BLaER1 (cell line): ENCODE results near the gene BCL3.
A peak's percentile ranks its signal among the peaks of the same experiment; 100 is the strongest.
"Not testable (repeated sequence)": the region's sequence is repeated elsewhere in the genome, so short reads cannot be mapped to it uniquely, and the experiment has no call there.

Experiments used
- H3K27ac ChIP-seq: shearing (Covaris generic); formaldehyde crosslinking; 2 replicates; pipeline ENCODE4 v1.8.1; 2022
- H3K27me3 ChIP-seq: shearing (Covaris generic); formaldehyde crosslinking; 2 replicates; pipeline ENCODE4 v1.8.1; 2022
- H3K36me3 ChIP-seq: shearing (Covaris generic); formaldehyde crosslinking; 2 replicates; pipeline ENCODE4 v1.8.1; 2022
- H3K4me1 ChIP-seq: shearing (Covaris generic); formaldehyde crosslinking; 2 replicates; pipeline ENCODE4 v1.8.1; 2022
- H3K4me2 ChIP-seq: shearing (Covaris generic); formaldehyde crosslinking; 2 replicates; pipeline ENCODE4 v1.8.1; 2022
- H3K4me3 ChIP-seq: shearing (Covaris generic); formaldehyde crosslinking; 2 replicates; pipeline ENCODE4 v1.8.1; 2022
- H3K9ac ChIP-seq: shearing (Covaris generic); formaldehyde crosslinking; 2 replicates; pipeline ENCODE4 v1.8.1; 2022
- H3K9me3 ChIP-seq: shearing (Covaris generic); formaldehyde crosslinking; 2 replicates; pipeline ENCODE4 v1.8.1; 2022
- H4K20me1 ChIP-seq: shearing (Covaris generic); formaldehyde crosslinking; 2 replicates; pipeline ENCODE4 v1.8.1; 2022
- Cebpa-rat ChIP-seq: shearing (Covaris generic); IDR thresholded peaks from 2 replicates; pipeline ENCODE4 v1.8.1; 2022

BCL3 gene

DNA sequence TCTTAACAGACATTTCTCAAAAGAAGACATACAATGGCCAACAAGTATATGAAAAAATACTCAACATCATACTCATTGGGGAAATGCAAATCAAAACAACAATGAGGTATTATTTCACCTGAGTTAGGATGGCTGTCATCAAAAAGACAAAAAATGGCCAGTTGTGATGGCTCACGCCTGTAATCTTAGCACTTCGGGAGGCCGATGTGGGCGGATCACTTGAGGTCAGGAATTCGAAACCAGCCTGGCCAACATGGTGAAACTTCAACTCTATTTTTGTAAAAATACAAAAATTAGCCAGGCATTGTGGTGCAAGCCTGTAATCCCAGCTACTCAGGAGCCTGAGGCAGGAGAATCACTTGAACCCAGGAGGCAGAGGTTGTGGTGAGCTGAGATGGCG, 27.6 kb upstream of the BCL3 start:
- no peak overlapping the region for H3K27ac ChIP-seq
- H3K4me2 ChIP-seq, result 0 out of 2 replicates have a peak overlapping the region, but pooled peaks have one; percentile 84

DNA sequence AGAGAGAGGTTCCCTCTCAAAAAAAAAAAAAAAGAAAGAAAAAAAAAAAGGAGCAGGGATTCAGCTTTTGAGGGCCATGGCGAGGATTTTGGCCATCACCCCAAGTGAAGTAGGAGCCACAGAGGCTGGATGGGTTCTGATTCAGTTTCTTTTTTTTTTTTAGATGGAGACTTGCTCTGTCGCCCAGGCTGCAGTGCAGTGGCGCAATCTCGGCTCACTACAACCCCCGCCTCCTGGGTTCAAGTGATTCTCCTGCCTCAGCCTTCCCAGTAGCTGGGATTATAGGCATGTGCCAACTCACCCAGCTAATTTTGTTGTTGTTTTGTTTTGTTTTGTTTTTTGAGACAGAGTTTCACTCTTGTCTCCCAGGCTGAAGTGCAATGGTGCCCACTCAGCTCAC, 27.1 kb upstream of the BCL3 start:
- Histone ChIP-seq H3K9ac (peak overlapping the region; percentile 52; the same call in 1 of the 2 replicates), H3K4me2 (peak overlapping the region; percentile 84), H3K4me1 (peaks cover 61% of the 10 kb centered on the region)
- H3K27me3 ChIP-seq, H3K27ac ChIP-seq, H3K9me3 ChIP-seq, H3K4me3 ChIP-seq, H4K20me1 ChIP-seq, H3K36me3 ChIP-seq: not testable (repeated sequence)

More for the DNA sequence above, 27.6 kb upstream of the BCL3 start:
- H3K27me3 ChIP-seq, result no peaks in the 10 kb centered on the region
- peaks cover 57% of the 10 kb centered on the region for H3K4me1 ChIP-seq
- no peak overlapping the region for H3K4me3 ChIP-seq
- H4K20me1 ChIP-seq, result no peaks in the 10 kb centered on the region
- no peaks in the 10 kb centered on the region for H3K36me3 ChIP-seq
- no peak for TF ChIP-seq Cebpa-rat
- H3K9ac ChIP-seq, result no peak overlapping the region
- peaks cover under 1% of the 10 kb centered on the region; the same call in 1 of the 2 replicates for H3K9me3 ChIP-seq

DNA sequence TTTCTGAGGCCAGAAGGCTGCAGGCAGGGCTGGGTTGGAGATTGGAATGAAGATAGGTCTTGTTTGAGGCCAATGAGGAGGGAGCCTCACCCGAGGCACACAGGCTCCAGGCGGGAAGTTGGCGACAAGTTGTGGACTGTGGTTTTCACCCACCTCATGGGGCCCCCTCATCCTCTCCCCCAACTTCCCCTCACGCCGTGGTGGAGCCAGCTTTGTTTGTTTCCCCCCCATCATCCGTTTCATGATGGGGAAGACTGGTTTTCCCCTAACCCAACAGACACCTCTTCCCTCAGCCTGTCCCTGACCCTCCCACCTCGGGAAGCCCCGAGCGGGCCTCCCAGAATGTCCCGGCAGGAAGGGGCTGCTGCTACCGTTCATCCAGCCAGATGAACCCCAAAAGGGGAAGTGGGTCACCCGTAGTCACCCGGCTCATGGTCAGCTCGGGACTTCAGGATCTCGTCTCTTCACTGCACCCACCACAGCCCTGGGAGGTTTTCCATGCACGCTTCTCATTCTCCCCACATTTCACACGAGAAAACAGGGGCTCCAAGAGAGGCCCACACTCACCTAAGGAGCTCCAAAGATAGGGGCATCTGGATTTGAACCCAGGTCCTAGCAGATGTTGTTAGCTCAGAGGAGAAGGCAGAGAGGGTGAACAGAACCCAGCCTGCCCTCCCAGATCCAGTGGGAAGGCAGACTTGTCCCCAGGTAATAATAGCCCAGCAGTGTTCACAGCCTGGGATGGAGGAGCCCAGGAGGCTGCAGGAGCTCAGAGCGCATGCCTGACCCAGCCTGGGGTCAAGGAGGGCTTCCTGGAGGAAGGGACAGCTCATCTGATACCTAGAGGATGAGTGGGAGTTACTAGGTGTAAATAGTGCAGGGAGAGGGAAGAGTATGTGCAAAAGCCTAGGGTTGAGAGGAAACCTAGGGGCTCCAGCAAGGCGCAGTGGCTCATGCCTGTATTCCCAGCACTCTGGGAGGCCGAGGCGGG, 26.1 kb upstream of the BCL3 start:
- Histone ChIP-seq H3K4me3 (peak overlapping the region; percentile 36), H3K27ac (peak overlapping the region; percentile 73), H3K9me3 (no peaks in the 10 kb centered on the region), H3K36me3 (no peaks in the 10 kb centered on the region), H3K4me2 (peak overlapping the region; percentile 84), H3K4me1 (peaks cover 61% of the 10 kb centered on the region), H3K27me3 (no peaks in the 10 kb centered on the region), H4K20me1 (no peaks in the 10 kb centered on the region), H3K9ac (peak overlapping the region; percentile 52)
- no peak for TF ChIP-seq Cebpa-rat

DNA sequence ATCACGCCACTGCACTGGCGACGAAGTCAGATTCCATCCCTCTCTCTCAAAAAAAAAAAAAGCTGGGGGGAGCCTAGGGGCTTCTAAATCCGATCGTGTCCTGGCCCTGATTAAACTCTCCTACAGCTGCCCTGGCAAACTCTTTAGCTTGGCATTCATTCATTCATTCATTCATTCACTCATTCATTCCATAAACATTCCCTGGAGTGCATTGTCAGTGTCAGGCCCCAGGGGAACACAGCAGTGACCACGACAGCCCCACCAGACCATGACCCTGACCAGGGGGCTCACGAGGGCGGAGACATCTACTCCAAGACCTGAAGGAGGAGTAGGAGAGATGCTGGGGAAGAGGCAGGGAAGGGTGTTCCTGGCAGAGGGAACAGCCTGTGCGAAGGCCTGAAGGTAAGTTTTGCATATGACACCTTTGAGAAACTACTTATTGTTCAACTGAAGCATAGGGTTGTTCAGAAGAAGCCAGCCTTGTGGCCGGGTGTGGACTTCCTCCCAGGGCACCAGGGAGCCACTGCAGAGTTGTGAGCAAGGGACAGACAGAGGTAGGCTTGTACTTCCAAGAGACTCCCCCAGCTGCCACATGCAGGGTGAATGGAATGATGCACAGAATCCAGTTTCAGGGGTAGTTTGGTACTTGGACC, 25.1 kb upstream of the BCL3 start:
- Histone ChIP-seq H3K4me3 (no peak overlapping the region), H3K9me3 (no peaks in the 10 kb centered on the region), H3K4me2 (peak overlapping the region; percentile 84), H3K4me1 (peaks cover 67% of the 10 kb centered on the region), H3K27me3 (no peaks in the 10 kb centered on the region), H3K27ac (no peak overlapping the region), H3K9ac (no peak overlapping the region), H3K36me3 (no peaks in the 10 kb centered on the region), H4K20me1 (no peaks in the 10 kb centered on the region)
- no peak for TF ChIP-seq Cebpa-rat

DNA sequence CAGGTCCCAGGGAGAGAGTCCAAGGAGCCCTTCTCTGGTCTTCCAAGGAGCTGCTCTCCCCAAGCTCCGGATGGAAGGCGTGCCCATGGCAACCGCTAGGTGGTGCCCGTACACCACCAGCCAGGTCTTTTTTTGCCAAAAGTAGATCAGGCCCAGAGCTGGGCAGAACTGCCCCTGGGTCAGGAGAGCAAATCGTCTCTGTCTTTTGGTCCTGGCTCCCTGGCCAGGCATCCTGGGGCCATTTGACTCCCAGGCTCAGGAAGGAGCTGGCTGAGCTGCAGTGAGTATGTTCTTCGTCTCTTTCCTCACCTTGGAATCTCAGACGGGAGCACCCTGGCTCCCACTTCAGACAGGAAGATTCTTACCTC, 24.6 kb upstream of the BCL3 start:
- H4K20me1 ChIP-seq, result no peaks in the 10 kb centered on the region
- H3K27ac ChIP-seq, result no peak overlapping the region
- peak overlapping the region; percentile 84 for H3K4me2 ChIP-seq
- H3K9me3 ChIP-seq, result no peaks in the 10 kb centered on the region
- H3K4me3 ChIP-seq, result no peak overlapping the region
- peaks cover 66% of the 10 kb centered on the region for H3K4me1 ChIP-seq
- H3K36me3 ChIP-seq, result no peaks in the 10 kb centered on the region
- H3K27me3 ChIP-seq, result no peaks in the 10 kb centered on the region
- H3K9ac ChIP-seq, result no peak overlapping the region
- TF ChIP-seq Cebpa-rat, result no peak

DNA sequence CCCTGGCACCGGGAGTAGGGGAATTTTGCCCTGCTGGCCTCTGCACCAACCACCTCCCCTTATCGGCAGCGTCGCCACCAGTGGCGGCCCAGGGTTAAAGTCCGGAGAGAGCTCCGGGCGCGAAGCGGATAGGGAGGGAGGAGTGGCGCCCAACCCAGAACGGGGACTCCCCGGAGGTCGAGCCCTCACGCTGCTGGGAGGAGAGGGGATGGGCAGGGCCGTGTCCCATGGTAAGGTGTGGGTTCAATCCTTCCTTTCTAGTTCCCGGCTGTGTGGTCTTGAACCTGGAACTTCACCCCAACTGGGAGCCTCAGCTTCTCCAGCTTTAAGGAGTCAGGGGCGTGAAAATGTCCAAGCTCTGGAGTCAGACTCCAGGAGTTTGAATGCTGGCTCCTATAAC, 23.3 kb upstream of the BCL3 start:
- TF ChIP-seq Cebpa-rat, result no peak
- H3K9me3 ChIP-seq, result no peaks in the 10 kb centered on the region
- peak overlapping the region; percentile 32; the same call in 1 of the 2 replicates for H3K4me2 ChIP-seq
- H3K27me3 ChIP-seq, result no peaks in the 10 kb centered on the region
- H4K20me1 ChIP-seq, result no peaks in the 10 kb centered on the region
- H3K36me3 ChIP-seq, result no peaks in the 10 kb centered on the region
- no peak overlapping the region for H3K9ac ChIP-seq
- no peak overlapping the region for H3K4me3 ChIP-seq
- H3K27ac ChIP-seq, result 0 out of 2 replicates have a peak overlapping the region, but pooled peaks have one; percentile 26
- H3K4me1 ChIP-seq, result peaks cover 73% of the 10 kb centered on the region

DNA sequence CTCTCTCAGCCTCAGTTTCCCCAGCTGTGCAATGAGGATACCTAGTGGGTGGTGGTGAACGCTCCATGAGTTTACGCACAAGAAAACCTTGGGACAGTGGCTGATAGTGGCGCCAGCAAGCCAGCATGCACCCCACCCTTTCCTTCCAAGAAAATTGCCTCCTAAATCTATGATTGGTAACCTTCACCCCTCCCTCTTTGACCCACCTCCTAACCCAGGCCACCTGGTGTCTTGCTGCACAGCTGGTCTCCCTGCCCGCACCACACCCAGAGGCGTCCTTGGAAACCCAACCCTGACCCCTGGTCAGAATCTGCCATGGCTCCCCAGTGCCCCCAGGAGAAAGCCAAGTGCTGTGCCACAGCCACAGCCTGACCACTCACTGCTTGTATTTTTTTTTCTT, 22.8 kb upstream of the BCL3 start:
- H3K9me3 ChIP-seq, result no peaks in the 10 kb centered on the region
- no peaks in the 10 kb centered on the region for H3K27me3 ChIP-seq
- 0 out of 2 replicates have a peak overlapping the region, but pooled peaks have one; percentile 26 for H3K27ac ChIP-seq
- H3K36me3 ChIP-seq, result no peaks in the 10 kb centered on the region
- H3K9ac ChIP-seq, result no peak overlapping the region
- H4K20me1 ChIP-seq, result no peaks in the 10 kb centered on the region
- H3K4me3 ChIP-seq, result no peak overlapping the region
- H3K4me1 ChIP-seq, result peaks cover 73% of the 10 kb centered on the region
- no peak for TF ChIP-seq Cebpa-rat
- H3K4me2 ChIP-seq, result peak overlapping the region; percentile 32; the same call in 1 of the 2 replicates

DNA sequence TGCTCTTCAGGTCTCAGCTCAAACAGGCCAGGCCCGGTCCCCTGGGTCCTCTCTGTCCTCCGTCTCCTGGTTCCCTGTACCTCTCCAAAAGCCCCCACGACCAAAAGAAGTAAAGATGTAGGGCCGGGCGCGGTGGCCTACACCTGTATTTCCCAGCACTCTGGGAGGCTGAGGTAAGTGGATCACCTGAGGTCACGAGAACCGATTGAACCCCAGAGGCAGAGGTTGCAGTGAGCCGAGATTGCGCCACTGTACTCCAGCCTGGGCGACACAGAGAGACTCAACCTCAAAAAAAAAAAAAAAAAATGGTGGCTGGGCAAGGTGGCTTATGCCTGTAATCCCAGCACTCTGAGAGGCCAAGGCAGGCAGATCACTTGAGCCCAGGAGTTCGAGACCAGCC, 22.0 kb upstream of the BCL3 start:
- Histone ChIP-seq H3K9me3 (no peaks in the 10 kb centered on the region), H3K4me1 (peaks cover 66% of the 10 kb centered on the region), H3K27ac (no peak overlapping the region), H3K36me3 (no peaks in the 10 kb centered on the region), H3K9ac (no peak overlapping the region), H3K4me3 (no peak overlapping the region), H3K27me3 (no peaks in the 10 kb centered on the region), H4K20me1 (no peaks in the 10 kb centered on the region), H3K4me2 (no peak overlapping the region)
- no peak for TF ChIP-seq Cebpa-rat

DNA sequence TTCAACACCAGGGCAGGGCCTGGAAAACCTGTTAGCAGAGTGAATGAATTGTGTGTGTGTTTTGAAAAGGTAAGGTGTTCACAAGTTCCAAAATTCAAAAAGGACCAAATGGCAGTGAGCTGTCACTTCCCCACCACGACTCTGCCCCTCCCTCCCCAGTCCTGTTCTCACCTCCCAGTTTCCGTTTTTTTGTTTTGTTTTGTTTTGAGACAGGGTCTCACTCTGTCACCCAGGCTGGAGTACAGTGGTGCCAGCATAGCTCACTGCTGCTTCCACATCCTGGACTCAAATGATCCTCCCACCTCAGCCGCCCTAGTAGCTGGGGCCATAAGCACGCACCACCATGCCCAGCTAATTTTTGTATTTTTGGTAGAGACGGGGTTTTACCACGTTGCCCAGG, 20.3 kb upstream of the BCL3 start:
- H3K27me3 ChIP-seq, result no peaks in the 10 kb centered on the region
- peak overlapping the region; percentile 32; the same call in 1 of the 2 replicates for H3K9ac ChIP-seq
- H3K4me2 ChIP-seq, result 0 out of 2 replicates have a peak overlapping the region, but pooled peaks have one; percentile 18
- H3K27ac ChIP-seq, result peak overlapping the region; percentile 20; the same call in 1 of the 2 replicates
- H4K20me1 ChIP-seq, result no peaks in the 10 kb centered on the region
- H3K9me3 ChIP-seq, result no peaks in the 10 kb centered on the region
- no peak for TF ChIP-seq Cebpa-rat
- no peaks in the 10 kb centered on the region for H3K36me3 ChIP-seq
- H3K4me3 ChIP-seq, result no peak overlapping the region
- peaks cover 49% of the 10 kb centered on the region for H3K4me1 ChIP-seq
